GM21526 (cell line): ENCODE results near the gene MAD1L1.

Experiments
- ATAC-seq: cut with Tn5 transposase; IDR thresholded peaks from one replicate; pipeline ENCODE4 v1.9.1; 2021; ENCODE audit warnings: moderate library complexity; ENCODE audit not compliant: unreplicated experiment, low FRiP score

MAD1L1 gene

DNA sequence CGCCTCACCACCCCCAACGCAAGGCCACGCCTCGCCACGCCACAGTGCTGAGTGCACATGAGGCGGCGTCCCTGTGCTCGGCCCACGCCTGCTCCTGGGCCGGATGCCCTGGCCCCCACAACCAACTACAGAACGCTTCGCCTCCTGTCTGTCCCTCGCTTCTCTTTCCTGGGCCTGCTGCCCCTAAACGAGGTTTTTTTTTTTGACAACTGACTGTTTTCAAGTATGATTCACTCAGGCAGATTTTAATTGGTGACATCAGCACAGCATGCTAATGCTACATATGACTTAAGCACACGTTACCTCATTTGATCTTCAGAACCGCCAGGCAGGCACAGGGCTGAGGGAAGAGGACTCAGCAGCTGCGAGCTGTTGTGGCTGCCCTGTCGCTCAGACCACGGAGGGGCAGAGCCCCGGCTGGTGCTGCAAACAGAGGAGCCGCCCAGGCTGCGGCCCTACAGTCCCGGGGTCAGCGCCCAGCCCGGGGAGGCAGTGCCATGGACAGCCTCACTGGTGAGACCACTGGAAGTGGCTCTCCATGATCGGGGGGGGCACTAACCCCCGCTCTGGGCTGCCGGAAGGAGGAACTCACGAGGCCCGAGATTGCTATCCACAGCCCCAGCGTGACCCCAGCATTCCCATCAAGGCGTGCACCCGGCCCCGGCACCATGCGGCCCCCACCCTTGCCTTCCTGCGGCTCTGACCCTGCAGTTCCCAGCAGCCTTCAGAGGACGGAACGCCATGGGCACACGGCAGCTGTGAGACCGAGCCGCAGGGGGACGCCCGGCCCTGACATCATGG, 212.8 kb downstream of the MAD1L1 start:
- ATAC-seq: peak; percentile 64

DNA sequence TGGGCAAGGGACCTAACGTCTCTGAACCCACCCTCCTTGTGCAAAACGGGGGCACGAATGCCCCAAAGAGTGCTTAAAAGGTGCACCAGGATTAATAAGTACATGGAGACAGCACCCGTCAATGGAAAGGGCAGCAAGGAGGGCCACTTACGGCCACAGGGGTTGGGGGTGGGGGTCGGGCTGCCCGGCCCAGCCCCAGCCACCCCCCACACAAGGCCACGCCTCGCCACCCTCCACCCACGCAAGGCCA, 213.4 kb downstream of the MAD1L1 start:
- no peak for ATAC-seq

DNA sequence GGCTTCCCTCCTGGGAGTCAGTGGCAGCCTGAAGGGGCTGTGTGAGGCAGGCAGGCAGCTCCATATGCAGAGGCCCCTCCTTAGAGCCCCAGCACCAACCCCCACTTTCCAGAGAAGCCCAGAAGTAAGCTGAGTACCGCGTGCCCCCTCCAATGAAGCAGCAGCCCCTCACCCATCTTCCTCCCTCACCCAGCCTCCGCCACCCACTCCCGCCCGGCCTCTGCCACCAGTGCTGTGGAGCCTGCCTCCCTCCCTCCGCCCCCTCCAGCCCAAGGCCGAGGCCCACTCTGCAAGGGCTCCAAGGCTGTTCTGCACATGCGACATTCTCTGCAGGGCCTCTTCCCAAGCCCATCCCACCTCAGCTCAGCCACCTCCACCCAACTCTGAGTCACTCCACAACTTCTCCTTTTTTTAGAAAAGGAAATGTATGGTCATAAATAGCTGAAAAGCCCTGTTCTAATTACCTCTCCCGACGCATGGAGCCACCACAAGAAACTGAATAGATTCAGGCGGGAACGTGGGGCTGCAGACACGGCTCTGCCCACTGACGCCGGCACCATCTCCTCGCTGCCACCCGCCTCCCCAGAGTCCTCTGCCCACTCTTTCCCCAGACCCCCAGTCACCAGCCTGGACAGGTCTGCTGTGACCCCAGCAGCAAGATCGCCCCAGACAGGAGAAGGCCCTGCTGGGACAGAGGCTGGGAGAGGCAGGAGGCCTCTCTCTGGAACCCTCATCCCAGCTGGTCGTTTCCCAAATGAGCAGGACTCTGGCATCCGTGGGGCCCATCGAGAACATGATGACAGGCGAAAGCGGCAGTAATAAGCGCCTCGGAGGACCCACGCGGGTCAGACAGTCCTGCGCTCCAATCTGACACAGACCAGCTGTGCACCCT, 213.9 kb downstream of the MAD1L1 start:
- no peak for ATAC-seq

DNA sequence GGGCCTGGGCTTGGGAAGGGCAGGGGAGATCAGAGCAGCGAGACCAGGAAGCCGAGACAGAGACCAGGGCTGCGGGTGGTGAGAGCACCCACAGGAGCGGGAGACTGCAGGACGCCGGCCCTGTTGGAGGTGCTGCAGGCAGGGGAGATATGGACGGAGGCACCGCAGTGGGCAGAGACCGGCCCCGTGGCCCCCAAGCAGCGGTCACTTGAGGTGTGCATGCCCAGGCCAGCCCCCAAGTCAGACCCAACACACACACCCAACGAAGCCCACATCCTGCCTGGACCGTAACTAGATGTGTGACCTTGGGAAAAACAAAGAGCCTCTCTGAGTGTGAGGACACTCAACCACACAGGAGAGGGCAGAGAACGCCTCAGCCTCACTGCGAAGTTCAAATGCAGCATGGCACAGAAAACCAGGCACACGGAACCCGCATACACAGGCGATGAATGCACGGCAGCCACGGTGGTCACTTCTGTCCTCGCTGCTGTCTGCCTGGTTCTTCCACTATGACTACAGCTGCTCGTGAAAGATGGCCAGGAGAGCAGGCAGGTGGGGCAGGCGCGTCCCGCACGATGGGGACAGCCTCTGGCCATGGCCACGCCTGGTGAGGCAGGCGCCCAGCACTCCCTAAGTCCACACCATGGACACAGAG, 214.7 kb downstream of the MAD1L1 start:
- no peak for ATAC-seq

DNA sequence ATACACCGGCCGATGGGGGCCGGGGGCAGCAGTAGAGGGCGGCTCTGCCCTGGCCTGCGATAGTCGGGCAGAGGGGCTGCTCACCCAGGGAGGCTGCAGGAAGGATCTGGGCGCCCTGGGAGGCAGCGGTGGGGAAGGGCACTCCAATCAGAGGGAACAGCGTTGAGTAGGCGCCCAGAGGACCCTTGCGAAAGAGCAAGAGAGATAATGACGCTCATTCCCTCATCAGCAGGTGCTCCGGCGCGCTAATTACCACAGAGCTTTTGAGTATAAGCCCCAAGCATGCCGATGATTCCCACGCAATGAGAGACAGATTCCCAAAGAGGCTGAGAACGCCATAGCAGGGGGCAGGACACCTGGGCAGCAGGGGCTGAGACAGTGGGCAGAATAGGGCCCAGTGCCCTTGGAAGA, 215.3 kb downstream of the MAD1L1 start:
- no peak for ATAC-seq

DNA sequence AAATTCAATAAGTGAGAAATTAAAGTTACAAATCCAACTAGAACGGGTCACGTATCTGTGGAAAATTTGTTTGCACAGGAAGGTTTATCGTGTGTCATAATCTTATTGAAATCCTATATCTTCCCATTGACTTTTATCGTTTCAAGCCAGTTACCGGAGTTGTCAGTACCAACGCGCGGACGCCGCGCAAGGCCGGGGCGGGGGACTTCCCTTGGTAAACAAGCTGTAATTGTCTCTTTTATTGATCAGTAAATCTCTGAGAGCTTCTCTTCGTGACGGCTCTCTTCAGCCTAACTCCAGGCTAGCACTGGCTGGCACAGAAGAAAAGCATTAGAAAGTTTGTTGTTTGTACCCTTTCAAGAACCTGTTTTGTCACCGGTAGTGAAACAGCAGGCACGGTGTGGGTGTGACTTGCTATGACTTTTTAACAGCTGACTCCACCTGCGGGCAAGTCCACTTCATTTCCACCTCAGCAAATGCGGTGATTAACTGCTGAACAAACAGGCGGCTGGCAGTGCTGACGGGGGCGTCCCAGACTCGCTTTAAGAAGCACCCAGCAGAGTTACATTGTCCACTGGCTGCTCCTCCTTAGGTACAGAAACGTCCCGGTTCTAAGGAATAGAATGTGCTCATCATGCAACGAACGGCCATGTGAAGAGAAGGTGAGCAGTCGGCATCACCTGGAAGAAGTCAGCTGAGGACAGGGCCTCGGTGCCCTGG, 215.8 kb downstream of the MAD1L1 start:
- no peak for ATAC-seq

DNA sequence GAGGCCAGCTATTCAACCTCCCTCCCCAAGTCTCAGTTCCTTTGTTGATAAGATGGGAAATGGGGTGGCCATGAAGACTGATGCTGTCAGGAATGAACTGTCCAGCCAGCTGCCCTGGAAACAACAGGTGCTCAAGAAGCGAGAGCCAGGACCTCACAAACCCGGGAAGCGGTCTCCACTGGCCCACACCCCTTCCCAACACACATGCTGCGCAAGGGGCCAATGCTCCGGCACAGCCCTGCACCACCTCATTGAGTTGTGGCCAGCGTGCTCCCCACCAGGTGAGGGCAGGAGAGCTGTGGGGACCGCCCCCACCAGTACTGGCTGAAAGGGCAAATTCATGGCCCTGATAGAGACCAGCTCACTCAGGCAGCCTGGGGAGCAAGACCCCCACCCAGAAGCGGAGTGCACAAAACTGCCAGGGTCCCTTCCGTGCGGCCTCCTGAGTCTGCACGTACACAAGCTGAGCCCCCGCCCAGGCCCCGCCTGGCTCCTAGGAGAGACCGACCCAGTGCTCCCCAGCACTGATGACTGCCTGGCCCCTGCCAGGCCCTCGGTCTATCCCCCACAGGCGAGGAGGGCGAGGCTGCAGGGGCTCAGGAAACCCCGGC, 216.6 kb downstream of the MAD1L1 start:
- ATAC-seq: no peak

DNA sequence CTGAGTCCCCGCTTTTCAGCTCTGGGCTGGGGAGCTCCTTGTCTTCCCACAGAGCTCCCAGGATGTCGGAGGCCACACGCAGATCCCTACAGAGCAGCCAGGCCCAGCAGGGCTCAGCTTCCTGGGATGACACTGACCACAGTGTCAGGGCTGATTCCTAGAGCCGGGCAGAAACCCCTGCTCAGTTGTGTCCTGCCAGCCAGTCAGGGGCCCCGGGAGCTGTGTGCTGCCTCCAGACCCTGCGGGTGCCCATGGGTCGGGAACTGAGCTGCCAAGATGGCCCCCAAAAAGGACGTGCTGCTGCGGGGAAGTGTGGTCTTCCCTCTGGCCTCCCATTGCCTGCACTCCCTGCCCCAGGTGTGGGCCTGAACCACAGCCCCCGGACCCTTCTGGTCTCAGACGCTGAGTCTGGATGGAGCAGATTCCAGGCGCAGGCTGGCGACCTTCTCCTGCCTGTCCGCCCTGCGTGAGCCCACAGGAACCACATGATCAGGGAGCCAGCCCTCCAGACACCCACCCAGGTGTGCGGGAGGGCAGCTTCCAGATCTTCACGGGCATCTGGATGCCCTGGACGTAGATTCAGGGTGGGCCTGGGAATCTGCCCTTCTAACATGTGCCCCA, 217.4 kb downstream of the MAD1L1 start:
- no peak for ATAC-seq

DNA sequence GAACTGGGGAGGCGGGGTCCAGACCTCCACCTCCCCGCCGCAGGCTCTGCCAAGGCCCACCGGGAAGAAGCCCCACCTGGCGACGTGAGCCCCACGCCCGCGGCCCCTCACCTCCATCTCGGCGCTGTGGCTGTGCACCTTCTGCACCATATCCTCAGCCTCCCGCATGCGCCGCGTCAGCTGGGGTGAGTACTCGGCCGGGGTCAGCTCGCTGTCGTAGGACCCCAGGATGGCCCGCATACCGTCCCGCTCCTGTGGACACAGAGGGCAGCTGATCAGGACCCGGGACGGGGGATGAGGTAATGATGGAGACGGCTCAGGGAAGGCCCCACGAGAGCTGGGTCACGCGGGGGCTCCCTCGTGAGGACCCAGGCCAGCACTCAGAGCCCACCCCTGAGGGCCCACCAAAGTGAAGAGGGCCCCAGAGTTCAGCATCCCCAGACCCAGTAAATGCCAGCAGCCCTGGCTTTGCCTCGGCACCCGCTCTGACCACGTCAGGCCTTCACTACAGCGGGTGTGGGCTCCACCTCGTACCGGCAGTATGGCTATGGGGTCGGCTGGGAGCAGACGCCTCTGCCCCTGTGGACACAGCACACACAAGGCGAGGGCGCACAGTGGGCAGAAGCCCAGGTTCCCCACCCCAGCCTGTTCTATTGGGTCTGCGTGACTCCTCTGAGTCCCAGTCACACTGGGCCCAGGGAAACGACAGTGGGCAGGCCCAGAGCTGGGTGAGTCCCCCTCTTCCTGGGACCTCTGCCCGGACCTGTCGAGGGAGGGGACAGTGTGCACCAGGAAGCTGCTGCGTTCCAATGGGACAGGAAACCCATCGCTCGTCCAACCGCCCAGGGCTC, 218.1 kb downstream of the MAD1L1 start:
- no peak for ATAC-seq

DNA sequence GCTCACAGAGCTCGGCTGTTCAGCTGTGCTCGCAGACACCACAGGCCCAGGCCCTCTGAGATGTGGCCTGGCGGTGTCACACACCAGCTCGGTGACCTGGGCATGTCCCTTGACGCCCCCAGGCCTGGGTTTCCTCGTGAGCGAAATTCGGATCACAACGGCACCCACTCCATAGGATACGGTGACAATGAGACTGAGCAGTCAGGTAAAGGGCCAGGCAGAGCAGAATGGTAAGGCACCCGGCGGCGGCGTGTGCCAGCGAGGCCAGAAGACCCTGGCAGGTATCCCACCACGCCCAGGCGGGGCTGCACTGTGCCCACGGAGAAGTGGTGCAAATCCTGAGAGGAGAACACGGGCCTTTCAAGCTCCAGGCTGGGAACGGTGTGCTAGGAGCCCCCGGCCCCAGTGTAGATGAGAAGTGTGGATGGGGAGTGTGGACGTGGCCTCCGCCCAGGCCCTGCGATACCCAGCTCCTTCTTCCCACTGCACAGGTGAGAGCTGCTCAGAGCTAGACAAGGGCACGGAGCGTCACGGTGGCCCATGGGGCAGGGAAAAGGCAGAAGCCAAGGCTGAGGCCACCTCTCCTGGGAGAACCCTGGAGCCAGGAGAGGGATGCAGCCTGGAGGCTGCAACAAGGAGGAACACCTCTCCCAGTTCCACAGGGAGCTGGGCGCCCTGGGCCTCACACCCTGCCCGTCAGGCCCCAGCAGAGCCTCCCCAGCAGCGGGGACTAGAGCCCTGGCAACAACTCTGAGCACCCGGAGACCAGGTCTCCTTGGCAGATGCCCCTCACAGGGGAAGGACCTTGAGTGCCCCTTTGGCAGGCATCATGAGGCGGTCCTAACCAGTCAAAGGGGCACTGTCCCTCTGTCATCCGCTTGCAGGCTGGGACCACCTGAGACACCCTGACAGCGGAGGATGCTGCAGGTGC, 219.1 kb downstream of the MAD1L1 start:
- no peak for ATAC-seq

DNA sequence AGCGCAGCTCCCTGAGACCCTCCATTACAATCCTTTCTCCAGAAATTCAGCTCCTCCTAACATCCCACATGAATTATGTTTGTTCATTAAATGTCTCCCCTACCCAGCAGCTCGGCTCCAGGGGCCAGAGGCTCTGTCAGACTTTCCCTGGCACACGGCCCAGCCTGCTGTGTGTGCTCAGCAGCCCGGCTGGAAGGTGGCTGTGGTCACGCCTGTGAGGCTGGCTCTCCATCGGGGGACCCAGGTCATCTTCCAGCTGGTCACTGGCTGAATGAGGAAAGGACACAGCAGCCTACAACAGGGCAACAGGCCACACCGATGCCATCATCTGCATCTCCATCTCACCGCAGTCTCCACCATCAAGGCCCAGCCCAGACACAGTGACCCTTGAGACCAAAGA, 219.8 kb downstream of the MAD1L1 start:
- no peak for ATAC-seq

DNA sequence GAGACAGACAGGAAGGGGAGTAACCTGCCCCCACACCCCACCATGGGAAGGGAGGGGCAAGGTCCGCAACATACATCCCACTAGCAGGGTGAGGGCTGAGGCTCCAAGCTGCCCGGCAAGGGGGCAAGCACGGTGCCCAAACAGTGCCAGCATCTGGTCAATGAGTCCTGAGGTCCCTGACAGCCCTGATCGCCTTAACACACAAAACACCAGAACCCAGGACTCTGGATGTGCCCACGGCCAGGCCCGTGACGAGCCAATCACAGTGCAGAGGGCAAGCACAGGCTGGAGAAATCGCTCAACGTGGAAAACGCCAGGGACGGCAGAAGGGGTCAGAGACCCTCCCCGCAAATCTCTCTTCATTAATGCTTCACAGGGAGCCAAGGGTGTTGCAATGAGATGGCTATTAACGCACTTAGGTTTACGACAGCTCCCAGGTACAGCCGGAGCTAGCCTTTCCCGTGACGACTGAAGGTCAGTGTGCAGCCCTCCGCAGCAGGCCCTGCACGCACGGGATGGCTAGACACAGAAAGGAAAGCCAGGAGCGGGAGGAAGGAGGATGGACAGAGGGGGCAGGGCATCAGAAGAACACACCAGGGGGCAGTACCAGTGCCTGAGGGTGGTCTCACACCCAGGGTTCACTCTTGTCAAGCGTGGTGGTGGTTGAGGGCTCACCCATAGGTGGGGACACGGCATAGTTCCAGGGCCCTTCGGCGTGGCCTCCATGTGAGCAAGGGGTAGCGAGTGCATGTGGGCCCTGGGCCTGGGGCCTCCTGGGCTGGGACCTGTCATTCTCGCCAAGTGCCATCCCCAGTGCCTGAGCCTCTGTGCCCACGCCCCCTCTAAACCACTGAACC, 220.5 kb downstream of the MAD1L1 start:
- no peak for ATAC-seq

DNA sequence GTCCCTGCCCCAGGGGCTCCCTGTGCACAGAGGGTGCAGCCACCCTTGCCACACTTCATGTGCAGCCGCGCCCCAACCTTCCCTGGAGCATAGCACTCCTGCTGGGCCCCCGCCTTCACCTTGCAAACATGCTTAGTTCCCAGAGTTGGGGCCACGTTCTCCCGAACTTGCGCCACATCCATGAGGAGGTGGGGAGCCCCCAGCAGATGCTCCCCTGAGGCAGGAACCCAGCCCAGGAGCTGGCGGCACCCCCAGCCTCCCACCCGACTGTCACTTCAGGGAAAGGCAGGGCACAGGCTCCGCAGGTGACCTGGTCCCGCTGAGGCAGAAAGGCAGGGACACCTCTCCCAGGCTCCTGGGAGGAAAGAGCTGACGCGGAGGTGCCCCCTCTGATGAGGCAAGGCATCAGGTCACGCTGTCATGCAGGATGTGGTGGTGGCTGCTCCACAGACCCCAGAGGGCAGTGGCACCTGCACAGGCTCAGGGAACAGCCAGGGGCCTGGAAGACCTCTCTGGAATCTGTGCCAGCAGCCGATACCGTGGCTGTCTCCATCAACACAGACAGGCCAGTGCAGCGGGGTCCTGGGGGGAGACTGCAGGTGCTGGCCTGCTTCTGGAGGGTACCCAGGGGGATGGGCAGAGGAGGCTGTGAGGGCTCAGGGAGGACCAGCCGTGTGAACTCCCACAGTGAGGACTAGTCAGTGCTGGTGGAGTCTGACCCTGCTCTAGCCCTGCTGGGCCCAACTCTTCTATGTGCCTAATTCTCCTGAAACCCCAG, 221.3 kb downstream of the MAD1L1 start:
- ATAC-seq: no peak

DNA sequence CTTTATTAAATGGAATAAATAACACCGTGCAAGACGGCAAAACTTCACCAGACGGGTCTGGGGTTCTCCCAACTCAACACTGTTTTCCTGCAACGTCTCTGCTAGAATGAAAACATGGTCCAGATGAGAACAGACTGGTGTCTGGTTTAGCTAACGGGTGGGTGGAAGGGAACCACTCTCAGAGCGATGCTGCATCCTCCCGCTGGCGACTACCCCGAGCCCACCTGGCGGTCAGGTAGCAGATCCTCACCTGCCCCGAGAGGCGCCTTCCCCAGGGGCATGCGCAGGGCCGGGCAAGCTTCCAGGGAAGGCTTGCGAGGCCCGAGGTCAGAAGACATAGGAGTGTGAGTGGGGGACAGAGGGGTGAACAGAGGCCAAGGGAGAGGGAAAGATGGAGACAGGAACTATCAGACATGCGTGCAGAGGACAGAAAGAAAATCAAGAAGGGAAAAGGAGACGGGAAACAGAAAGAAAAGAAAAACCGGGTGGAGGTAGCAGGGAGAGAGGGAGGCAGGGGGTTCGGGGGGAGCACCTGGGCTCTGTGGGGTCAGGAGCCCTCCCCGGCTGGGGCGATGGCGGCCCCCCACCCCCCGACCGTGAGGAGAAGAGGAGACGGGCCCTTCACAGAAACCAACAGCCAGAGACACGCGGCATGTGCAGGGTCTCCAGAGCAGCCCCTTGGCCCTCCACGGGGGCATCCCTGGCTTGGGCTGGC, 222.0 kb downstream of the MAD1L1 start:
- ATAC-seq: no peak

DNA sequence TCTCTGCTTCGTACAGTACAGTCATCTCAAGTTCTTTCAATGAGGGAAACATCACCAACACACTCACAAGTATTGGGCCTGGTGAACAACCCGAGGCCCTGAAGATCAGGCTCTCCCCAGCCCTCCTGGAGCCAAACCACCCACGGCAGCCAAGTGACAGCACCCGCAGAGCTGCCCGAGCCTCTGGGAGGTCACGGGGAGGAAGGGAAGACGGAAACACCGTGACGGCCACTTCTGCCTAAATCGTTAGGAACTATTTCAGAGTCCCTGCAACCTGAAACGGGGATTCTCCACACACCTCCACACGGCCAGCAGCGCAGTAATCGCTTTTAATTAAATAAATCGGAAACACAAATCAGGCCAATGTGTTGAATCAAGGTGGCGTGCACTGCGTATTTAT, 222.6 kb downstream of the MAD1L1 start:
- ATAC-seq: no peak

DNA sequence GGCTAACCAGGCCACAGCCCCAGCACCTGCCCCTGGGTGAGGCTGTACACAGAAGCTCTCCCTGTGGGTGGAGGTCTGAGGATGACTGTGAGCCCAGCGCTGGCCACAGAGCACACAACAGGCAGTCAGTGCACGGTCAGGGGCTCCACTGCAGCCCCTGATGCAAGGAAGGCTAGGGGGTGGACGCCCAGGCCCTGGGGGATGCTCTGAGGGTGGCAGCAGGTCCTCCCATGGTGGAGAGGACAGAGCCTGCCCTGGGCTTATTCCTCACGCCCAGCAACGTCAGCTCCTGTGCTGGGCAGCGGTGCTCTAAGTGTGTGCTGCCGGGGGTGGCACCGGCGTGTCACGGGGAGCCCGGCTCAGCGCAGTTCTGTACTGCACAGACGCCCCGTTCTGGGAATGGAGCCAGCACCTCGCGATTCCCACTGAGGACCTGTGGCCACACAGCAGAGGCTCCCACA, 223.2 kb downstream of the MAD1L1 start:
- ATAC-seq: no peak
